NOMO-1 treated with DMSO at 0.1 percent for 48 hours (cell line): ENCODE data around the gene GNG7.
"Not testable (repeated sequence)": the region's sequence is repeated elsewhere in the genome, so short reads cannot be mapped to it uniquely, and the experiment has no call there.

Experiments
- DNase-seq: peaks from one replicate; lab custom pipeline; 2025; ENCODE audit not compliant: unreplicated experiment; lab: John Stamatoyannopoulos, UW

Gene GNG7

DNA sequence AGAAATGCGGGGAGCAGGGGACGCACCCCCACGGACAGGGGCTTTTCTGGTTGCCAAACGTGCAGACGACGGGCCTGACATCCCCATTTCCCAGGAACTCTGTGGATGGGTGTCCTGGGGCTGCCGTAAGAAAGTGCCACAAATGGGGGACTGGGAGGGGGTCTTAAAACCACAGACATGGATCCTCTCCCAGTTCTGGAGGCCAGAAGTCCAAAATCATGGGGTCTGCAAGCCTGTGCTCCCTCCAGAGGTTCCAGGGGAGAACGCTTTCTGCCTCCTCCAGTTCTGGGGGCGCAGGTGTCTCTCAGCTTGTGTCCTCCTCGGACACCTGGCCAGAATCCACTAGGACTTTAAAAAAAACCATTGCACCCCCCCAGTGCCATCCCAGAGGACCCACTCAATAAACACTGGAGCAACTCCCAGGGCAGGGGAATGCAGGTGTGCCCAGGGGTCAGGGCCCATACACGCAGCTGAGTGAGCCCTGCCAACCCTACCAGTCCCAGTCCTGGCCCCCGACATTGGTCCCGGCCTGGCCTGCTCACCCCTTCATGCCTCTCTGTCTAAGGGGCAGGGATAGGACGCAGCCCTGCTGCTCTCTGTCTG, 122.7 kb downstream of the GNG7 start:
- no peak for DNase-seq

DNA sequence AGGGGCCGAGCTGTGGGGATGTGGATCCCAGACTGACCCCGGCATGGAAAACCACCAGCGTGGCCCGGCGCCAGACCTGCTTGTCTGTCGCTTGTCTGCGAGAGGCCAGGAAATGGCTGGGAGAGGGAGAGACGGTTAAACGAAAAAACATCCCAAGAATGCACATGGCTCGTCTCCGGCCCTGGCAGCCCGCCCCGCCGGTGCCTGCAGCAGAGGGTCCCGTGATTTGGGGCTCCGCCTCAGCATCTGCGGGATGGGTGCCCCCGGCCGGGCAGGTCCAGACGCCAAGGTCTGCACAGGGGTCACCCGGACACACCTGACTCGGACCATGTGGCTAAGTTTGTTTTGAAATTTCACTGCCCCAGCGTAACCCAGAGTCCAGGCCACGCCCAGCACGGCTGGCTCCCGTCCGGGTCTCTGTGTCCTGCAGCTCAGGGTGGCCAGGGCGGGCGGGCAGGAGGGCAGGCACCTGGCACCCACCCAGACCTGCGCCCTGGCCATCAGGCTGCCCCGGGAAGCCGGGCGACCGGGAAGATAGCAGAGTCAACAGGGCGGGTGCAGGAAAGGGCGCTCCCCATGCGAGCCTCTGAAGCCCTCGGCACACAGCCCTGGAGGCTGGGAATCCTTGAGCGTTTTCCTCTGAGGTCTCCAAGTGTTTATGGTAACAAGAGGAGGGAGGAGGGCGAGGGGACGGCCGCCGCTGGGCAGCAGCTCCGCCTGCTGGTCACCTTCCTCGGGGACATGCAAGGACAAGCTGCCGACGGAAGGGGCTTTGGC, 123.4 kb downstream of the GNG7 start:
- DNase-seq: peak; percentile 58

DNA sequence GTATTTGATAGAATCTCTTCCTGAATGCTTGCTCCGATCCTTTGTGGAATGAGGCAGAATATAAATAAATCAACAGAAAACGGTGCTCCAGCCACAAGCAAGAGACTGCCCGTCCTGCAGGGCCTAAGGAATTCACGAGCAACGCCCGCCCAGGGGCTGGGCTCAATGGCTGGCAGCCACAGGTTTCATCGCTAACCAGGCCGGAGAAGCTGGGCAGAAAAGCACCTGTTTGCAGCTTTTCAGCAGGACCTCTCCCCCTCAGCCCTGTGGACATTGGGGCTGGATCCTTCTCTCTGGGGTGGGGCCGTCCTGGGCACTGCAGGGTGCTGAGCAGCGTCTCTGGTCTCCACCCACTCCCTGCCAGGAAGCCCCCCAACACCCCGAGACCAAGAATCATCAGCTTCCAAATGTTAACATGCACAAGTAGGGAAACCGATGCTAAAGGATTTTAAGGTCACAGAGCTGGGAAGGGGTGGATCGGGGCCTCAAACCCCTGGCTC, 124.1 kb downstream of the GNG7 start:
- DNase-seq: no peak

DNA sequence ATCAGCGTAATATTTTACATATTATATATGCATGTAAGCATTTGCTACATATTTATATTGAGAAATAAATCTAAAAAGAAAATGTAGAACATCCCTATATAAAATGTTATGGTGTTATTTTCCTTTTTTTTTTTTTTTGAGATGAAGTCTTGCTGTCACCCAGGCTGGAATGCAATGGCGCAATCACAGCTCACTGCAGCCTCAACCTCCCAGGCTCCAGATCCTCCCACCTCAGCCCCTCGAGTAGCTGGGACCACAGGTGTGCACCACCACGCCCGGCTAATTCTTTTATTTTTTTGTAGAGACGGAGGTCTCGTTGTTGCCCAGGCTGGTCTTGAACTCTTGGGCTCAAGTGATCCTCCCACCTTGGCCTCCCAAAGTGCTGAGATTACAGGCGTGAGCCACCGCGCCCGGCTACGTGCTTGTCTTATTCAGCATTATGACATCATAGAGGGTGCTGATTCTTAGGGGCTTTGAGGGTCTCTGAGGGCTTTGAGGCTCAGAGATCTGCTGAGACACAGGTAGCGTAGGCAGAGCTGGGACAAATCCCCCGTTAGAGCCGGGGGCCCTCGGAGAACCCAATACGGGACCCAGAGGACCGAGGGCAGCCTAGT, 124.7 kb downstream of the GNG7 start:
- no peak for DNase-seq

DNA sequence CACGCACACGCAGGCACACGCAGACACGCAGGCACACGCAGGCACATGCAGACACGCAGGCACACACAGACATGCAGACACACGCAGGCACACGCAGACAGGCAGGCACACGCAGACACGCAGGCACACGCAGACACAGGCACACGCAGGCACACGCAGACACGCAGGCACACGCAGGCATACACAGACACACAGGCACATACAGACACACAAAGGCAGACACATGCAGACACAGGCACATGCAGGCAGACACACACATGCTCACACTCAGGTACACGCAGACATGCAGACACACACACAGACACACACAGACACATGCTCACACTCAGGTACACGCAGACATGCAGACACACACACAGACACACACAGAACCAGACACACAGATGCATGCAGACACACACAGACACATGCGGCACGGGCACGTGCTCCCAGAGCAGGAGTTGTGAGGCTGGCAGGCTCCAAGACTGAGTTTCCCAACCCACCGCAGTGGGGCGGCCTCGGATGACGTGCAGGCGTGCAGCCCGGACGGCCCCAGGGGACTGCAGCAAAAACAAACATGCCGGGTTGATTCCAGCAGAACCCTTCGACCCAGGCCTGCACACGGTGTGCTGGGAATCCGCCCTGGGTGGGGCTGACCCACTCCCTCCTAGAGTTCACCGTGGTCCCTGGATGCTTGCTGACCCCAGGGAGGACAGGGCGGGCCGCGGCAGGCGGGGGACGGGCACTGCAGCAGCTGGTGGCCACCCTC, 126.6 kb downstream of the GNG7 start:
- DNase-seq: no peak

DNA sequence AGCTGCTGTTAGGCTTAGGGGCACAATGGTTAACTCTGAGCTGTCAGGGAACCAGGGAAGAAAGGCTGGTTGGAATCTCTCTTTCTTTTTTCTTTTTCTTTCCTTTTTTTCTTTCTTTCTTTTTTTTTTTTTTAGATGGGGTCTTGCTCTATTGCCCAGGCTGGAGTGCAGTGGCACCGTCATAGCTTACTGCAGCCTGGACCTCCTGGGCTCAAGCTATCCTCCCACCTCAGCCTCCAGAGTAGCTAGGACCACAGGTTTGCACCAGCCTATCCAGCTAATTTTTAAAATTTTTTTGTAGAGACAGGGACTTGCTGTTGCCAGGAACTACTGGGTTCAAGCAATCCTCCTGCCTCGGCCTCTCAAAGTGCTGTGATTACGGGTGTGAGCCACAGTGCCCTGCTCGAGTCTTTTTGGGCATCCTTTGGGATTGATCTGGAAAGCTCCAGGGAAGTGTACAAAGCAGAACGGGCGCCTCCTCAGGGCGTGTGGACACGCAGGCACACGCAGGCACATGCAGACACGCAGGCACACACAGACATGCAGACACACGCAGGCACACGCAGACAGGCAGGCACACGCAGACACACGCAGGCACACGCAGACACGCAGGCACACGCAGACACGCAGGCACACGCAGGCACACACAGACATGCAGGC, 127.4 kb downstream of the GNG7 start:
- no peak for DNase-seq

DNA sequence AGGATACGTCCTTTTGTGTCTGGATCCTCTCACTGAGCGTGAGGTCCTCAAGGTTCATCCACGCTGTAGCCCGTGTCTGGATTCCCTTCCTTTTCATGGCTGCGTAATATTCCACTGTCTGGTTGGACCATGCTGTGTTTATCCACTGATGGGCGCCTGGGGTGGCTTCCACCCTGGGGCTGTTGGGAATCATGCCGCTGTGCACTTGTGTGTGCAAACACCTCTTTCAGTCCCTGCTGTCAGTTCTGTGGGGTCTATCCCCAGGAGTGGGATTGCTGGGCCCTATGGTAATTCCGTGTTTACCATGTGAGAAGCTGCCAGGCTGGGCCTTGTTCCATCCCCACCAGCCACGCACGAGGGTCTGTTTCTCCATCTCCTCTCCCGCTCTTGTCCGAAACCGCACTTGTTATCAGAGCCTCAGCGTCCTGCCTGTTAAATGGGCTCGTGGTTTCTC, 128.0 kb downstream of the GNG7 start:
- DNase-seq: no peak

DNA sequence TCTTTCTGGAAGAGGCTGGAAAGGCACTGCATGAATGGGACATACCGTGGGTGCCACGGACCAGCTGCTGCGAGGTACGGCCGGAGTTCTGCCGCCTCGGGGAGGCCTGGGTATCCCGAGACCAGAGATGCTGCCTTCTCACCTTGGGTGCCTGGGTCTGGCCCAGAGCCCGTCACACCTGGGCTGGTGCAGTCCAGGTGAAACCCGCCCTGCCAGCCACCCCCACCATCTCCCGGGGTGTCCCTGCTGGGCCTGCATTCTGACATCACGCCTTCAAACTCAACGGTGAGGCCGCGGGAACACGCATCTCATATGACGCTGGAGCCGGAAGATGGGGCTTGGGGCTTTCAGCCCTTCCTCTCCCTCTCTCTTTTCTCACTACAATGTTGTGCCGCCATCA, 128.6 kb downstream of the GNG7 start:
- no peak for DNase-seq

DNA sequence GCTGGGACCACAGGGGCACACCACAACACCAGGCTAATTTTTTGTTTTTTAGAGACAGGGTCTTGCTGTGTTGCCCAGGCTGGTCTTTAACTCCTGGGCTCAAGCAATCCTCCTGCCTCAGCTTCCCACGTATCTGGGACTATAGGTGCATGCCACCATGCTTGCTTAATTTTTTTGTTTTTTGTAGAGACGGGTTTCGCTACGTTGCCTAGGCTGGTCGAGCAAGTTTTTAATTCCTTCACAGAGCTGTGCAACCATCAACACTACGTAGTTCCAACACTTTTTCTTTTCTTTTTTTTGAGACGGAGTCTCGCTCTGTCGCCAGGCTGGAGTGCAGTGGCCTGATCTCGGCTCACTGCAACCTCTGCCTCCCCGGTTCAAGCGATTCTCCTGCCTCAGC, 130.3 kb downstream of the GNG7 start:
- not testable (repeated sequence) for DNase-seq

DNA sequence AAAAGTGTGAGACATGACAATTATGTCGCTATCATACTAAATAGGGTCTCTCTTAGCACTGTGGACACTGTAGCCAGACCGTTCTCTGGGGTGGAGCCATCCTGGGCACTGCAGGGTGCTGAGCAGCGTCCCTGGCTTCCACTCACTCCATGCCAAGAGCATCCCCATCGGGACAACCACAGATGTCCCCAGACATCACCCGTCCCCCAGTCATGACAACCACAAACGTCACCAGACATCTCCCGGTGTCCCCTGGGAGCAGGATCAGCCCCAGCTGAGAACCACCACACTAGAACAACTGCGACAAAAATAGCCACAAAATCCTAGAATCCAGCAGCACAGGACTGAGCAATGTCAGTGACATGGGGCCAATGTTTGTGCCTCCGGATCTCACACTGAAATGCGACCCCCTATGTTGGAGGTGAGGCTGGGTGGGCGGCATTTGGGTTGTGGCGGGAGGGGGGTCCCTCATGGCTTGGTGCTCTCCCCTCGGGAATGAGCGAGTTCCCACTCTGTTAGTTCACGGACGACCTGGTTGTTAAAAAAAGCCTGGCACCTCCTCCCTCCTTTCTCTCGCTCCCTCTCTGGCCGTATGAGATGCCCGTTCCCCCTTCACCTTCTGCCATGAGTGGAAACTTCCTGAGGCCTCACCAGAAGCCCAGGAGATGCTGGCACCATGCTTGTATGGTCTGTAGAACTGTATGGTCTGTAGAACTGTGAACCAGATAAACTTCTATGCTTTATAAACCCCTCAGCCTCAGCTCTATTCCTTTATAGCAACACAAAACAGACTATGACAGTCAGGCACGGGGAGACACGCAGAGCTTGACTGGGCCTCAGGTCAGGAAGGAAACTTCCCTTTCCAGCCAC, 132.7 kb downstream of the GNG7 start:
- no peak for DNase-seq

DNA sequence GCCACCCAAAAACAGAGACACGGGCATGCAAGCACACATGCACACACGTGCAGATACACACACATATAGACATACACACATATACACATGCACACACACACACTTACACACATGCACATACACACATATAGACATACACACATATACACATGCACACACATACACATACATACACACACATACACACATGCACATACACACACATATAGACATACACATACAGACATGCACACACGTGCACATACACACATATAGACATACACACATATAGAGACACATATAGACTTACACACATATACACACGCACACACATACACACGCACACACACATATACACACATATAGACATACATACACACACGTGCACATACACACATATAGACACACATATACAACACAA, 134.5 kb downstream of the GNG7 start:
- DNase-seq: no peak

DNA sequence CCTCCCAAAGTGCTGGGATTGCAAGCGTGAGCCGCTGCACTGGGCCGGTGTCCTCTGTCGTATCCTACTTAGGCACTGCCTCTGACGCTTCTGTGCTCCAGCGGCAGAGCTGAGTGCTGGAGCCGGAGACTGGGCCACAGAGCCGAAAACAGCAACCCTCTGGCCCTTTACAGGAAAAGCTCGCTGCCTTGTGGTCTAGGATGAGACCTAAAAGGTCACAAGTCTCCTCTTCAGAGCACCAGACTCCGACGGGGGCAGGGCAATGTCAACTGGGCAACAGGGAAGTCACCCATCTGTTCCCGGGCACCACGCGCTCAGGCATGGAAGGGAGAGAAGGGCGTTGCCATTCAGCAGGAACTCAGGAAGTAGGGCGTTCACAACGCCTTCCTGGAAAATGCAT, 134.9 kb downstream of the GNG7 start:
- DNase-seq: peak; percentile 42

DNA sequence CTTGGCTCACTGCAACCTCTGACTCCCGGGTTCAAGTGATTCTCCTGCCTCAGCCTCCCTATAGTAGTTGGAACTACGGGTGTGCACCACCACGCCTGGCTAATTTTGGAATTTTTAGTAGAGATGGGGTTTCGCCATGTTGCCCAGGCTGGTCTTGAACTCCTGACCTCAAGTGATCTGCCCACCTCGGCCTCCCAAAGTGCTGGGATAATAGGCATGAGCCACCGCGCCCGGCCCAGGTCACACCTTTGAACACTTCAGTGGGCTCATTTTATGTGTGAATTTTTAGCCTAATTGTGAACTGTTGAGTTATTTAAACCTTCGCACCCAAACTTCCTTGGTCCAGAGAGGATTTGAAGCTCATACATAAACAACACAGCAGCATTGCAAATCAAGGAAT, 138.9 kb downstream of the GNG7 start:
- not testable (repeated sequence) for DNase-seq

DNA sequence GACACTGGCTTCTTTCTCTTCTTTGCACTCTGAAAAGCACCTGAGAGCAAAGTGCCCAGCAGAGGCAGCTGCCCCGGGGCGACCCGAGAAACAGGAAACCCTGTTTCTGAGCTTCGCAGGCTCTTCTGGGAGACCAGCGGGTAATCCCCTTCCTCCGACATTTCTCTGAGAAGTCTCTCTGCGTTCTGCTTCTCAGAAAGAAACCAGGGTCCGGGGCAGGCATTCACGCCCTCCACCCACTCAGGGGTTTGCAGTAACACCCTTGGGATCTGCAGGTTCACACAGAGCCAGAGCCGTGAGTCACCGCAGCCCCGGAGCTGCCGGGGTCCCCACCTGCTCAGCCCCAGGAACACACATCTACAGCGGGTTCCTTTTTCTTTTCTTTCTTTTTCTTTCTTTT, 140.6 kb downstream of the GNG7 start:
- peak; percentile 34 for DNase-seq

DNA sequence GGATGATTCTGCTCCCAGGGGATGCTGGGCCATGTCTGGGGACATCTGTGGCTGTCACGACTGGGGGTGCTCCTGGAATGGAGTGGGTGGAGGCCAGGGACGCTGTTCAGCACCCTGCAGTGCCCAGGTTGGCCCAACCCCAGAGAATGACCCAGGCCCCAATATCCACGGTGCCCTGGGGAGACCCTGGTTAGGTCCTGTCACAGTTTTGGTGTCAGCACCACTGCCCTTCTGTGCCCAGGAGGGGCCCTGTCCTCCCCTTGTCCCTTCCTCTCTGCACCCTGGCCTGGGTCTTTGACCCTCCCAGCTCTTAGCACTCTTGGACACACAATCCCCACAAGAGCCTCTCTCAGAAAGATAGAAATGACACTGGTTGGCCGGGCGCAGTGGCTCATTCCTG, 141.3 kb downstream of the GNG7 start:
- DNase-seq: no peak

DNA sequence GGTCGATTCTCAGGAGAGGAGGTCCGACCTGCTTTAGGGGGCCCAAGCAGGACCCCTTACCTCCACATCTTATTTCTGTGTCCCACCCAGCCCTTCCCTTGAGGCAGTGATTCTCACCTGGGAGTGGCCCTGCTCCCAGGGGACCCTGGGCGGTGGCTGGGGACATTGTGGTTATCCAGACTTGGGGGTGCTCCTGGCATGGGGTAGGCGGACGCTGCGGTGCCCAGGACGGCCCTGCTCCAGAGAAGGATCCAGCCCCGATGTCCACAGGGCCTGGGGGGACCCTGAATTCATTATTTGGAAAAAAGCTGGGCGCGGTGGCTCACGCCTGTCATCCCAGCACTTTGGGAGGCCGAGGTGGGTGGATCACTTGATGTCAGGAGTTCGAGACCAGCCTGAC, 142.1 kb downstream of the GNG7 start:
- no peak for DNase-seq

DNA sequence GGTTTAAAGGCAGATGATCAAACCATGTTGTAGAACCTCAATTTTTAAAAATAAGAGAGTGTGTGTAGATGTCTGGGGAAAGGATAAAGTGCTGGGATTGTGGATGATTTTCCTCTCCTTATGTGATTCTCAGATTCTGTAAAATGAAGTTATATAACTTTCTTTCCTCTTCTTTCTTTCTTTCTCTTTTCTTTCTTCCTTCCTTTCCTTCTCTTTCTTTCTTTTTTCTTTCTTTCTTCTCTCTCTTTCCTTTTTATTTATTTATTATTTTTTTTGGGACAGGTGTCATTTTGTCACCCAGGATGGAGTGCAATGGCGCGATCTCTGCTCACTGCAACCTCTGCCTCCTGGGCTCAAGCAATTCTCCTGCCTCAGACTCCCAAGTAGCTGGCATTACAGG, 144.0 kb downstream of the GNG7 start:
- no peak for DNase-seq

DNA sequence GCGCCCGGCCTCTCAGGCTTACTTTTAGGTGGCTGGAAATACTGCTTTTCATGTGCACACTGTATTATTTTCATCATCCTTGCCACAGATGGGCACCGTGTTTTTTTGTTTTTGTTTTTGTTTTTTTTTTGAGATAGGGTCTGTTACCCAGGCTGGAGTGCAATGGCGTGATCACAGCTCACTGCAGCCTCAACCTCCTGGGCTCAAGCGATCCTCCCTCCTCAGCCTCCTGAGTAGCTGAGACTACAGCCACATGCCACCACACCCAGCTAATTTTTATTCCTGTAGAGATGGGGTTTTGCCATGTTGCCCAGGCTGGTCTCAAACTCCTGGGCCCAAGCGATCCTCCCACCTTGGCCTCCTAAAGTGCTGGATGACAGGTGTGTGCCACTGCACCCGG, 144.4 kb downstream of the GNG7 start:
- DNase-seq: not testable (repeated sequence)

DNA sequence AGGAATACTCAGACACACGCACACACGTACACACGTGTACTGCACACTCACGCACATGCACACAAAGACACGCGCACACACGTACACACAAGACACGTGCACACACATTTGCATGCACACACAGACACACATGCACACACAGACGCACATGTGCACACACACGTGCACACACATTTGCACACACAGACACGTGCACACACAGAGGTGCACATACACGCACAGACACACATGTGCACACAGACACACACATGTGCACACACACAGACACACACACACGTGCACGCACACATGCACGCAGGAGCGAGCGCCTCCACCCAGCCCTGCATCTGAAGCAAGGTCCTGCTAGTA, 145.4 kb downstream of the GNG7 start:
- no peak for DNase-seq
